Mucosa of descending colon (tissue), 3 donors: Measurements from ENCODE around the gene FARS2. TPM values are rescaled to one million over a fixed set of nuclear protein-coding genes. Genes with fewer than 3 reads are reported as not detected.
A peak's percentile ranks its signal among the peaks of the same experiment; 100 is the strongest.

Source experiments
- ATAC-seq: fragments of 200-7000 bp; cut with Tn5 transposase; one replicate; pipeline ENCODE4 v1.9.1; 2020; ENCODE audit warnings: mild to moderate bottlenecking, moderate library complexity
- DNase-seq, 3 donors: peaks; one replicate each; pipeline ENCODE4 v3.0.0-alpha.2; 2020
- H3K36me3 ChIP-seq: fragments of 200-600 bp; one replicate; pipeline ENCODE4 v1.8.0; 2021; ENCODE audit warnings: low read depth, mild to moderate bottlenecking
- H3K4me1 ChIP-seq: fragments of 200-600 bp; one replicate; pipeline ENCODE4 v1.8.0; 2021; ENCODE audit warnings: low read depth, mild to moderate bottlenecking
- H3K4me3 ChIP-seq: fragments of 200-600 bp; one replicate; pipeline ENCODE4 v1.8.0; 2021; ENCODE audit warnings: mild to moderate bottlenecking
- H3K9me3 ChIP-seq: fragments of 200-600 bp; one replicate; pipeline ENCODE4 v1.8.0; 2021; ENCODE audit warnings: mild to moderate bottlenecking
- CTCF ChIP-seq: fragments of 200-600 bp; IDR thresholded peaks from one replicate; pipeline ENCODE4 v1.8.0; 2022; ENCODE audit warnings: antibody characterized with exemption, mild to moderate bottlenecking
- intact Hi-C, 2 donors: fragments of 100-400 bp; cut with DNase I in 1 of 2; cut with micrococcal nuclease in 1 of 2; formaldehyde crosslinking; loops; one replicate each; pipeline versions ENCODE4 v1.11.0 to v1.11.1; 2022; cut with DNase I, micrococcal nuclease
- total RNA-seq, 3 donors: library from RNA; stranded (reverse); fragmentation: NEBNext Ultra II Directional in 2 of 3; extraction: Animal tissue kit (Norgen Biotek cat#: 25700) in 2 of 3; gene quantifications; one replicate each; pipeline versions ENCODE4 v1.2.1 to v1.2.4, GENCODE V29; 2021 to 2023
- donor health status: DM: no; HTN: no; CAD: no; lungs with moderate emphysema.
- donor health status: DM: no; HTN: no; CAD: no.
- donor health status: DM: no; HTN: yes; CAD: no.

Gene FARS2
- total RNA-seq, 3 donors from 2014 or later: 15.2 to 21.6 (median 17.2) TPM

DNA sequence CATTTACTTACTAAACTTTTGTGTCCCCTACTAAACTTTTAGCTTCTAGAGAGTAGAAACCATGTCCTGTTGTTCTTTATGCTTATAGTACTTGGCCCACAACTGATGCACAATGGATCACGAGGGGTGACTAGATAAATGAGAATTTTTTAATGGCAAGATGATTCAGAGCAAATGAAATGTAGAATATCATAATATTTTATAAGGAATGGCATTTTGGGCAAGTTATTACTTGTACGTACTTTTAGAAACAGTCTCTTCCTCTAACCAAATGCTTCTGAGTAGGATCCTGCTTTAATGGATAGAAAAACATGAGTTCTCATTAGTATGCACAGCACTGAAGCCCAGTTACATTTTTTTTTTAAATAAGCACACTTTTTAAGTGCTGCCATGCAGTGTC, 409.1 kb downstream of the FARS2 start:
- DNase-seq (no peak), ATAC-seq (no peak)
- Histone ChIP-seq H3K36me3 (no peaks in the 10 kb centered on the region), H3K9me3 (no peaks in the 10 kb centered on the region), H3K4me1 (no peaks in the 10 kb centered on the region), H3K4me3 (no peak overlapping the region)
- no peak for TF ChIP-seq CTCF
- intact Hi-C loops: no loop called here

GRCh38 chr6:5670811-5671561, 409.7 kb downstream of the FARS2 start:
- no peak for TF ChIP-seq CTCF
- no peaks in the 10 kb centered on the region for H3K36me3 ChIP-seq
- intact Hi-C loops: no loop called here
- no peak overlapping the region for H3K4me3 ChIP-seq
- ATAC-seq: peak; percentile 72
- peak in 1 of 3 donors; percentile 14 for DNase-seq
- H3K4me1 ChIP-seq: no peaks in the 10 kb centered on the region
- no peaks in the 10 kb centered on the region for H3K9me3 ChIP-seq

DNA sequence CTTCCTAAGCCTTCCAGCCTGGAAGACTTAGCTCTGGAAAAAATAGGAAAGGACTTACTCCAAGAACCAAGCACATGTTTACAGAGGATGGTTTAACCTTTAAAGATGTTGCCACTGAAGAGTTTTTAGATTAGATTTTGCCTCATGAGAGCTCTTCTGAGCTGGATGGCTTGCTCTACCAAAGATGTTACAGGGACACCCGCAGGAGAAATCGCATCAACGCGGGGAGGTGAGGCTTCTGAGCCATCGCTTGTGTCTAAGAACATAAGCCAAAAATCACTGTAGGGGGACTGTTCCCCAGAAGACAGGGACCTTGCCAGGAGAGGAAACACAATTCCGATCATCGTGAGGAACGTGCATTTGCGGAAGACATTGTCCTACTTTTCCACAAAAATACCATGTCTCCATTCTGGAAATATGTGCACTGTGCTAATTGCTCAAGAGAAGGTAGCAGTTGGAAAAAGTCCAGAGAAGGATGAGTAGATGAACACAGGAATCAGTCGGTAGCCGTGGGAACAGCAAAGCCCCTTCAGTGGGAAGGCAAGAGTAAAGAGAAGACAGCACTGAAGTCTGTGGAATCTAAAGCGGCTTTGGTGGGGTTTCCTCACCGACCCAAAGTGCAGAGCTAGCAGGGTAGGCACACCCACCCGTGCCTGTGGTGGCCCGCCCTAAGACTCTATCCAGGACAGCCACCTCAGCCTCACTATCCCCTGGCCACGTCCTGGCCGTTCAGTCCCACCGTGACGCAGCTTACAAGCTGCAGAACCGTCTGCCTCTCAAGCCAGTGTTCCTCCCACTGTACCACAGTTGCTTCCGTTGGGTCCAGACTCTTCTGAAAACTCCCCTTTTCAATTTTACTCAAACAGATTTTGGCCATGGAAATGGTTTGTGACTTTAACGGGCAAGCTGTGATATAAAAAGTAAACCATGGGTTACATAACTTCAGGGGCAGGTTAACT, 410.6 kb downstream of the FARS2 start:
- DNase-seq: no peak
- Histone ChIP-seq H3K9me3 (no peaks in the 10 kb centered on the region), H3K4me3 (no peak overlapping the region), H3K36me3 (no peaks in the 10 kb centered on the region), H3K4me1 (no peaks in the 10 kb centered on the region)
- no peak for TF ChIP-seq CTCF
- intact Hi-C loops: no loop called here
- ATAC-seq: peak; percentile 26

GRCh38 chr6:5672581-5673011, 411.3 kb downstream of the FARS2 start:
- no peak for TF ChIP-seq CTCF
- intact Hi-C loops: no loop called here
- H3K4me3 ChIP-seq: no peak overlapping the region
- peak; percentile 55 for ATAC-seq
- no peak for DNase-seq
- no peaks in the 10 kb centered on the region for H3K4me1 ChIP-seq
- H3K9me3 ChIP-seq: no peaks in the 10 kb centered on the region
- no peaks in the 10 kb centered on the region for H3K36me3 ChIP-seq

GRCh38 chr6:5673019-5673790, 411.9 kb downstream of the FARS2 start:
- H3K9me3 ChIP-seq: no peaks in the 10 kb centered on the region
- DNase-seq: no peak
- TF ChIP-seq CTCF: no peak
- intact Hi-C loops: no loop called here
- no peak for ATAC-seq
- no peaks in the 10 kb centered on the region for H3K4me1 ChIP-seq
- H3K36me3 ChIP-seq: no peaks in the 10 kb centered on the region
- H3K4me3 ChIP-seq: no peak overlapping the region
